ENCODE results near the gene ADAT1. TPM values are rescaled to one million over a fixed set of nuclear protein-coding genes. Genes with fewer than 3 reads are reported as not detected.

ADAT1 gene
- total RNA-seq, 1 experiment from 2014 or later = 71.3 TPM

DNA sequence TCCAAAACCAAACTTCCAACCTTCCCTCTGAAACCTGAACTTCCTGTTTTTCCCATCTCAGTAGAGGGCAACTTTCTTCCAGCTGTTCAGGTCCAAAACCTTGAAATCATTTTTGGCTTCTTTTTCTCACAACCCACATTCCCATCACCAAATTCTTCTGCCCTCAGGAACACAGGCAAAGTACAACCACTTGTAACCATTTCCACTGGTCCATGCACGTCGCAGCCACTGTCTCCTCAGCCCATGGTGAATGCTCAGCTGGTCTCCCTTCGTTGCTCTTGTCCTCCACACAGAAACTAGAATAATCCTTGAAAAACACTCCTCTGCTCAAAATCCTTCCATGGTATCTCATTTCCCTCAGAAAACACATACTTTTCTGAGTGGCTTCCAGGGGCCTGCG, 3.7 kb upstream of the ADAT1 start:
- H3K4me1 Mint-ChIP-seq (ENCODE audit: low read depth, unreplicated experiment) = peaks cover 33% of the 10 kb centered on the region
- peaks cover 13% of the 10 kb centered on the region for H3K36me3 ChIP-seq (ENCODE audit: control insufficient read depth, insufficient read depth, low read length)
- no peaks in the 10 kb centered on the region for H3K27me3 Mint-ChIP-seq (ENCODE audit: insufficient read depth, unreplicated experiment)
- intact Hi-C loops (cut with micrococcal nuclease; ENCODE audit: unreplicated experiment) = no loop called here
- BruUV-seq (replicated peaks) = no TSS peak
- CTCF ChIA-PET = no interaction called here
- H3K4me3 ChIP-seq (ENCODE audit: low read depth, low read length) = no peak overlapping the region
- no peak for TF ChIP-seq CTCF (IDR thresholded peaks at IDR 0.05; ENCODE audit: insufficient read depth in 1 of 2, low read depth in 1 of 2, low read length in 1 of 2, severe bottlenecking in 1 of 2, unreplicated experiment in 1 of 2)
- H3K27me3 ChIP-seq (replicated peaks; ENCODE audit: control insufficient read depth, insufficient read depth, low read length) = no peaks in the 10 kb centered on the region
- POLR2A ChIA-PET = no interaction called here
- peaks cover 86% of the 10 kb centered on the region for H3K36me3 Mint-ChIP-seq (ENCODE audit: insufficient read depth, unreplicated experiment)
- H3K4me3 Mint-ChIP-seq (ENCODE audit: unreplicated experiment) = peak overlapping the region; percentile 6
- peak overlapping the region; percentile 66 for H3K27ac Mint-ChIP-seq (ENCODE audit: unreplicated experiment)
- H3K9me3 Mint-ChIP-seq (ENCODE audit: unreplicated experiment) = peaks cover 10% of the 10 kb centered on the region
- no peaks in the 10 kb centered on the region for H3K9me3 ChIP-seq
- DNase-seq = no peak
- H3K4me1 ChIP-seq = peaks cover 34% of the 10 kb centered on the region

GRCh38 chr16:75624921-75625334, 1.8 kb upstream of the ADAT1 start:
- peak overlapping the region; percentile 66 for H3K27ac Mint-ChIP-seq (ENCODE audit: unreplicated experiment)

DNA sequence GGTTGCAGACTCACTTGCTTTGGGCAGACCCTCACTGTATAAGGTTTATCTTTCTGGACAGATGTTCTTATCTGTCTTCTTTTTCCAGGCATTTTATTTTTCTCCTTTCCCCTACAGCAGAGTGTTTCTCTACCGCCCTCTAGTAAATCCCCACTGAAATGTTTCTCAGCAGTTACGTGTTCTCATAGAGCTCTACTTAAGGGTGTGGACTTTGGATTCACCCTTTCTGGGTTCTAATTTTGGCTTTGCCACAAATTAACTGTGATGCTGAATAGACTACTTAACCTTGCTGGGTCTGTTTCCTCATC, 2.0 kb downstream of the ADAT1 start:
- no peak for DNase-seq
- H3K4me1 Mint-ChIP-seq (ENCODE audit: low read depth, unreplicated experiment) = peaks cover 18% of the 10 kb centered on the region
- Histone ChIP-seq H3K36me3 (ENCODE audit: control insufficient read depth, insufficient read depth, low read length) (no peaks in the 10 kb centered on the region; the same call in 1 of the 2 replicates), H3K27me3 (replicated peaks; ENCODE audit: control insufficient read depth, insufficient read depth, low read length) (no peaks in the 10 kb centered on the region), H3K4me3 (ENCODE audit: low read depth, low read length) (no peak overlapping the region), H3K9me3 (no peaks in the 10 kb centered on the region), H3K4me1 (peaks cover 26% of the 10 kb centered on the region)
- POLR2A ChIA-PET = interaction anchor here (0.6 to 0.7 kb wide), 3 partner anchors 8 to 71 kb away, joined by 3 to 4 read pairs (median 3); no protein-coding TSS in a partner anchor
- H3K4me3 Mint-ChIP-seq (ENCODE audit: unreplicated experiment) = no peak overlapping the region
- no peaks in the 10 kb centered on the region for H3K27me3 Mint-ChIP-seq (ENCODE audit: insufficient read depth, unreplicated experiment)
- BruUV-seq (replicated peaks) = no TSS peak
- peak; percentile 24 to 26 for TF ChIP-seq CTCF (IDR thresholded peaks at IDR 0.05; ENCODE audit: insufficient read depth in 1 of 2, low read depth in 1 of 2, low read length in 1 of 2, severe bottlenecking in 1 of 2, unreplicated experiment in 1 of 2)
- no peak overlapping the region for H3K27ac Mint-ChIP-seq (ENCODE audit: unreplicated experiment)
- CTCF ChIA-PET = interaction anchor here (0.6 to 2.9 kb wide), 4 partner anchors 15 to 150 kb away, joined by 3 to 15 read pairs (median 4); no protein-coding TSS in a partner anchor
- intact Hi-C loops (cut with micrococcal nuclease; ENCODE audit: unreplicated experiment) = loop anchor here (1.0 kb wide), 1 partner anchor 150 kb away; no protein-coding TSS in a partner anchor
- peaks cover 6% of the 10 kb centered on the region for H3K9me3 Mint-ChIP-seq (ENCODE audit: unreplicated experiment)
- peaks cover 67% of the 10 kb centered on the region for H3K36me3 Mint-ChIP-seq (ENCODE audit: insufficient read depth, unreplicated experiment)

More at GRCh38 chr16:75624921-75625334, 1.8 kb upstream of the ADAT1 start:
- ChIA-PET POLR2A (no interaction called here), CTCF (no interaction called here)
- peaks cover 33% of the 10 kb centered on the region for H3K4me1 Mint-ChIP-seq (ENCODE audit: low read depth, unreplicated experiment)
- H3K27me3 Mint-ChIP-seq (ENCODE audit: insufficient read depth, unreplicated experiment) = no peaks in the 10 kb centered on the region
- peaks cover 72% of the 10 kb centered on the region for H3K36me3 Mint-ChIP-seq (ENCODE audit: insufficient read depth, unreplicated experiment)
- peaks cover 10% of the 10 kb centered on the region for H3K9me3 Mint-ChIP-seq (ENCODE audit: unreplicated experiment)
- peak overlapping the region; percentile 94 for H3K4me3 Mint-ChIP-seq (ENCODE audit: unreplicated experiment)
- TF ChIP-seq CTCF (IDR thresholded peaks at IDR 0.05; ENCODE audit: insufficient read depth in 1 of 2, low read depth in 1 of 2, low read length in 1 of 2, severe bottlenecking in 1 of 2, unreplicated experiment in 1 of 2) = no peak
- Histone ChIP-seq H3K36me3 (ENCODE audit: control insufficient read depth, insufficient read depth, low read length) (peaks cover 10% of the 10 kb centered on the region), H3K4me1 (peaks cover 35% of the 10 kb centered on the region), H3K4me3 (ENCODE audit: low read depth, low read length) (no peak overlapping the region), H3K9me3 (no peaks in the 10 kb centered on the region), H3K27me3 (replicated peaks; ENCODE audit: control insufficient read depth, insufficient read depth, low read length) (no peaks in the 10 kb centered on the region)
- peak in 1 of 2 experiments; percentile 71 for DNase-seq
- BruUV-seq (replicated peaks) = no TSS peak
- intact Hi-C loops (cut with micrococcal nuclease; ENCODE audit: unreplicated experiment) = loop anchor here (1.0 kb wide), 1 partner anchor 192 kb away; the partner anchor contains the start of gene CFDP1
